Choroid plexus epithelial cell (primary cell): ENCODE data around the gene TUBB4B.
A peak's percentile ranks its signal among the peaks of the same experiment; 100 is the strongest.
"Not testable (repeated sequence)": the region's sequence is repeated elsewhere in the genome, so short reads cannot be mapped to it uniquely, and the experiment has no call there.

ENCODE experiments used
- DNase-seq: peaks from one replicate; pipeline ENCODE4 v3.0.0-alpha.2; 2010; ENCODE audit warnings: low read depth
- H3K4me3 ChIP-seq: 2 replicates; pipeline ENCODE4 v1.5.1; 2011; ENCODE audit warnings: low read depth, mild to moderate bottlenecking, control low read depth, low read length, moderate library complexity
- CTCF ChIP-seq: conservative IDR thresholded peaks from 2 replicates; pipeline ENCODE4 v1.5.1; 2011; ENCODE audit warnings: low read depth, mild to moderate bottlenecking, control low read depth, inconsistent platforms, low read length, moderate library complexity

Gene TUBB4B

GRCh38 chr9:137253717-137254623, 12.9 kb downstream of the TUBB4B start:
- no peak for TF ChIP-seq CTCF
- no peak for DNase-seq

GRCh38 chr9:137254624-137255447, 13.7 kb downstream of the TUBB4B start, which contains the start of gene NELFB:
TSS of gene NELFB (plus strand) at chr9:137255327.
- peak within 1 kb of the TSS; percentile 91 for H3K4me3 ChIP-seq
- no peak for TF ChIP-seq CTCF
- peak; percentile 85 for DNase-seq

More at GRCh38 chr9:137253717-137254623, 12.9 kb downstream of the TUBB4B start:
- H3K4me3 ChIP-seq = peak overlapping the region; percentile 78

GRCh38 chr9:137255448-137256114, 14.5 kb downstream of the TUBB4B start:
- H3K4me3 ChIP-seq = peak overlapping the region; percentile 91
- no peak for TF ChIP-seq CTCF
- no peak for DNase-seq

GRCh38 chr9:137256362-137256761, 15.3 kb downstream of the TUBB4B start:
- DNase-seq = no peak
- H3K4me3 ChIP-seq = peak overlapping the region; percentile 91
- TF ChIP-seq CTCF = no peak

- DNase-seq = no peak
- no peak for TF ChIP-seq CTCF
- H3K4me3 ChIP-seq = peak overlapping the region; percentile 5
These were observed 15.8 kb downstream of the TUBB4B start for GRCh38 chr9:137256856-137257255.

GRCh38 chr9:137262173-137262908, 21.3 kb downstream of the TUBB4B start:
- peak; percentile 51 for TF ChIP-seq CTCF
- not testable (repeated sequence) for H3K4me3 ChIP-seq
- DNase-seq = peak; percentile 63
